K562 (cell line): ENCODE data around the gene FAM114A1. TPM values are rescaled to one million over a fixed set of nuclear protein-coding genes. Genes with fewer than 3 reads are reported as not detected.

Source experiments
- ATAC-seq: fragments of 200-7000 bp; cut with Tn5 transposase; 3 replicates; pipeline ENCODE4 v1.9.1; 2020; ENCODE audit warnings: moderate library complexity
- BruUV-seq: library from RNA; stranded (reverse); fragments of 400-500 nt; replicated peaks from 2 replicates; lab custom pipeline; 2021; lab: Mats Ljungman, UMichigan
- CTCF ChIA-PET: fragments of 300-600 bp; formaldehyde crosslinking; extraction: SDS; loops from one replicate; lab custom pipeline; 2021; ENCODE audit warnings: low intra/inter-chr PET ratio; lab: Yijun Ruan, JAX
- POLR2A ChIA-PET: fragments of 300-600, 350-650 bp; sonication (Branson Sonifier 250); formaldehyde crosslinking; extraction: SDS; loops from one replicate; lab custom pipeline; 2021; ENCODE audit warnings: antibody characterized with exemption, inconsistent platforms; lab: Yijun Ruan, JAX
- DNase-seq, 4 experiments: peaks; one replicate each; pipeline versions ENCODE4 v3.0.0 to v3.0.0-alpha.2; 2011 to 2018; ENCODE audit warnings: low spot score in 3 of 4, mixed read lengths in 3 of 4; ENCODE audit errors: extremely low read depth in 1 of 4
- FAIRE-seq: peaks from 2 replicates; lab custom pipeline; 2011; peaks lifted over from hg19 to GRCh38; lab: Jason Lieb, UNC
- H2AFZ ChIP-seq: 2 replicates; pipeline ENCODE4 v1.6.0; 2011; ENCODE audit warnings: low read depth, low read length, control low read depth, inconsistent platforms
- H3K27ac ChIP-seq: fragments of 200-600 bp; 3 replicates; pipeline ENCODE4 v1.8.0; 2011; ENCODE audit warnings: low read depth, mild to moderate bottlenecking, control low read depth, inconsistent platforms, low read length, moderate library complexity, mixed read lengths; ENCODE audit errors: extremely low read depth
- H3K27me3 ChIP-seq, 2 experiments: fragments of 300-600 bp in 1 of 2; 2 replicates in 1 of 2; 3 replicates in 1 of 2; pipeline versions ENCODE4 v1.6.0 to v1.8.0; 2011; ENCODE audit warnings: inconsistent platforms in 2 of 2, low read length in 2 of 2, mild to moderate bottlenecking in 1 of 2, mixed read lengths in 1 of 2, moderate library complexity in 1 of 2; ENCODE audit not compliant: control insufficient read depth in 2 of 2, insufficient read depth in 2 of 2
- H3K36me3 ChIP-seq: fragments of 300-600 bp; 3 replicates; pipeline ENCODE4 v1.8.0; 2011; ENCODE audit warnings: mild to moderate bottlenecking, low read length, inconsistent platforms; ENCODE audit not compliant: control insufficient read depth, insufficient read depth
- H3K4me1 ChIP-seq, 2 experiments: fragments of 200-600 bp in 1 of 2; replicated peaks in 1 of 2; 2 replicates in 1 of 2; 3 replicates in 1 of 2; pipeline versions ENCODE4 v1.5.1 to v1.8.0; 2011; ENCODE audit warnings: inconsistent platforms in 2 of 2, low read length in 2 of 2, mild to moderate bottlenecking in 1 of 2, mixed read lengths in 1 of 2, moderate library complexity in 1 of 2; ENCODE audit not compliant: control insufficient read depth in 2 of 2, insufficient read depth in 2 of 2
- H3K4me2 ChIP-seq: 2 replicates; pipeline ENCODE4 v1.6.1; 2011; ENCODE audit warnings: low read length, control low read depth, inconsistent platforms, mixed read lengths; ENCODE audit not compliant: insufficient read depth
- H3K4me3 ChIP-seq: fragments of 200-600 bp; sonication (generic), shearing (Covaris generic); 2 replicates; pipeline ENCODE4 v1.5.1; 2016; ENCODE audit warnings: control low read depth, inconsistent platforms
- H3K79me2 ChIP-seq: fragments of 200-600 bp; 3 replicates; pipeline ENCODE4 v1.8.0; 2011; ENCODE audit warnings: low read length, inconsistent platforms; ENCODE audit not compliant: control insufficient read depth, insufficient read depth
- H3K9ac ChIP-seq, 2 experiments: 2 replicates each; pipeline versions ENCODE4 v1.6.0 to v1.6.1; 2011; ENCODE audit warnings: low read depth in 2 of 2, low read length in 2 of 2, control low read depth in 1 of 2, inconsistent platforms in 1 of 2, mild to moderate bottlenecking in 1 of 2, mixed read lengths in 1 of 2; ENCODE audit not compliant: insufficient read depth in 1 of 2
- H3K9me1 ChIP-seq: one replicate; pipeline ENCODE4 v1.6.0; 2011; ENCODE audit warnings: inconsistent platforms, mild to moderate bottlenecking, low read length, moderate library complexity; ENCODE audit not compliant: control insufficient read depth, insufficient read depth
- H3K9me3 ChIP-seq: replicated peaks from 2 replicates; pipeline ENCODE4 v1.5.1; 2011; ENCODE audit warnings: low read depth, low read length, inconsistent platforms; ENCODE audit not compliant: control insufficient read depth, insufficient read depth
- H4K20me1 ChIP-seq: replicated peaks from 2 replicates; pipeline ENCODE4 v1.6.1; 2011; ENCODE audit warnings: low read length, inconsistent platforms, mixed read lengths; ENCODE audit not compliant: control insufficient read depth, insufficient read depth
- ARNT ChIP-seq, 2 experiments: fragments of 450-650 bp; IDR thresholded peaks; 2 replicates each; pipeline ENCODE4 v1.6.1; 2016; ENCODE audit warnings: mild to moderate bottlenecking in 1 of 2
- CLOCK ChIP-seq: fragments of 250-450 bp; sonication (Bioruptor Pico); IDR thresholded peaks from 2 replicates; pipeline ENCODE4 v1.4.0; 2020; ENCODE audit warnings: mild to moderate bottlenecking, moderate library complexity, borderline replicate concordance
- CUX1 ChIP-seq: fragments of 200-800 bp; sonication (Bioruptor generic); IDR thresholded peaks from 2 replicates; pipeline ENCODE4 v1.6.1; 2016; ENCODE audit warnings: missing genetic modification characterization, missing compliant biosample characterization
- E2F8 ChIP-seq: fragments of 450-650 bp; IDR thresholded peaks from 2 replicates; pipeline ENCODE4 v1.7.1; 2018; ENCODE audit warnings: mild to moderate bottlenecking, low read depth; ENCODE audit not compliant: partially characterized antibody
- NBN ChIP-seq: fragments of 450-650 bp; IDR thresholded peaks from 2 replicates; pipeline ENCODE4 v1.6.1; 2016; ENCODE audit warnings: low read depth, mild to moderate bottlenecking
- PHF8 ChIP-seq: fragments of 200-600 bp; sonication (generic); IDR thresholded peaks from 2 replicates; pipeline ENCODE4 v1.6.1; 2012; ENCODE audit warnings: mixed run types, mild to moderate bottlenecking, inconsistent platforms, low read length, moderate library complexity, borderline replicate concordance
- PPARD ChIP-seq: fragments of 250-450 bp; sonication (Bioruptor Pico); IDR thresholded peaks from 2 replicates; pipeline ENCODE4 v1.8.0; 2022; ENCODE audit warnings: inconsistent platforms, mild to moderate bottlenecking, moderate library complexity
- SNRNP70 ChIP-seq: fragments of 200-400 bp; formaldehyde crosslinking; optimal IDR thresholded peaks from 2 replicates; pipeline ENCODE3; 2017; ENCODE audit warnings: low read depth, low read length
- VEZF1 ChIP-seq: fragments of 200-800 bp; sonication (Bioruptor generic); IDR thresholded peaks from 2 replicates; pipeline ENCODE4 v1.6.1; 2017; ENCODE audit warnings: missing genetic modification characterization, missing compliant biosample characterization
- ZNF217 ChIP-seq: sonication (generic); formaldehyde crosslinking; IDR thresholded peaks from 2 replicates; pipeline ENCODE4 v1.8.0; 2022; ENCODE audit warnings: mild to moderate bottlenecking, missing genetic modification reagents
- WGBS: fragments of 100-300 bp; shearing (Covaris generic); methylation state at CpG from one replicate; pipeline ENCODE4 v1.1.6; 2016; ENCODE audit warnings: low coverage, mixed read lengths; ENCODE audit not compliant: insufficient coverage; ENCODE audit errors: missing lambda C conversion rate; 5-methylcytosine and 5-hydroxymethylcytosine counted together
- in situ Hi-C: fragments of 300-500 bp; cut with MboI; formaldehyde crosslinking; loops from 4 replicates; pipeline ENCODE4 v1.15.0; 2018; ENCODE audit warnings: inconsistent platforms, mixed read lengths
- intact Hi-C: fragments of 100-400 bp; cut with micrococcal nuclease; formaldehyde crosslinking; loops from 2 replicates; pipeline ENCODE4 v1.14.2; 2022
- polyA plus RNA-seq, 8 experiments: library from polyadenylated mRNA; depleted of rRNA in 4 of 8; stranded (reverse) in 5 of 8; unstranded in 3 of 8; fragments of >200 nt; fragmentation: Nextera tagmentation in 2 of 8; fragmentation: Illumina TruSeq in 1 of 8; extraction: Ambion mirVana in 2 of 8; extraction: Trizol in 1 of 8; gene quantifications; 2 replicates each; pipeline versions ENCODE4 v1.2.1 to v1.2.3, GENCODE V29; 2011 to 2014; ENCODE audit warnings: inconsistent platforms in 1 of 8, missing spikeins in 1 of 8
- total RNA-seq, 7 experiments: library from RNA; depleted of rRNA in 6 of 7; stranded (reverse); fragments of >200 nt in 6 of 7; fragmentation: Illumina TruSeq in 2 of 7; extraction: Trizol in 2 of 7; gene quantifications; 2 replicates each; pipeline versions ENCODE4 v1.2.1 to v1.2.3, GENCODE V29; 2011 to 2021; ENCODE audit warnings: low replicate concordance in 1 of 7

FAM114A1 gene
- total and polyA plus RNA-seq, 9 of the 15 experiments (the other 6 are each of a cell fraction or from before 2014, with no cell fraction given) = 1.8 to 12.0 (median 4.3) TPM

GRCh38 chr4:38921151-38921550 is 53.5 kb downstream of the FAM114A1 start:
- H3K36me3 ChIP-seq = no peaks in the 10 kb centered on the region
- H3K9me1 ChIP-seq = no peaks in the 10 kb centered on the region
- 39% methylated on average over 3 of the region's 3 CpGs for WGBS
- DNase-seq (no peak), ATAC-seq (no peak)
- H3K4me2 ChIP-seq = no peak overlapping the region
- no peak overlapping the region for H3K27ac ChIP-seq
- CTCF ChIA-PET = no interaction called here
- H3K9me3 ChIP-seq = no peaks in the 10 kb centered on the region
- peaks cover 4% of the 10 kb centered on the region; the same call in 1 of the 2 replicates for H4K20me1 ChIP-seq
- TF ChIP-seq CUX1 (CRISPR knock-in tag) = no peak
- TF ChIP-seq ARNT (IDR thresholded peaks at IDR 0.05) = no peak
- no peak for TF ChIP-seq E2F8
- TF ChIP-seq VEZF1 (CRISPR knock-in tag) = no peak
- no peak for TF ChIP-seq NBN
- TF ChIP-seq SNRNP70 = no peak
- no peak for TF ChIP-seq CLOCK (CRISPR knock-in tag)
- TF ChIP-seq PHF8 = no peak
- TF ChIP-seq PPARD = no peak
- TF ChIP-seq ZNF217 = no peak
- TF ChIP-seq, all 486 proteins: peak for 0
- H3K27me3 ChIP-seq = no peaks in the 10 kb centered on the region
- no peak overlapping the region for H3K9ac ChIP-seq
- FAIRE-seq = no peak
- H3K4me3 ChIP-seq = no peak overlapping the region
- intact Hi-C loops (no loop called here), in situ Hi-C loops (no loop called here)
- no peaks in the 10 kb centered on the region for H3K79me2 ChIP-seq
- no peak overlapping the region for H2AFZ ChIP-seq
- BruUV-seq = no TSS peak
- no peaks in the 10 kb centered on the region for H3K4me1 ChIP-seq
- POLR2A ChIA-PET = no interaction called here
